ENCODE data around the gene FZD2.
A peak's percentile ranks its signal among the peaks of the same experiment; 100 is the strongest.
"Not testable (repeated sequence)": the region's sequence is repeated elsewhere in the genome, so short reads cannot be mapped to it uniquely, and the experiment has no call there.

The FZD2 gene

GRCh38 chr17:44546671-44547606 is 10.3 kb upstream of the FZD2 start:
- DNase-seq: no peak

DNA sequence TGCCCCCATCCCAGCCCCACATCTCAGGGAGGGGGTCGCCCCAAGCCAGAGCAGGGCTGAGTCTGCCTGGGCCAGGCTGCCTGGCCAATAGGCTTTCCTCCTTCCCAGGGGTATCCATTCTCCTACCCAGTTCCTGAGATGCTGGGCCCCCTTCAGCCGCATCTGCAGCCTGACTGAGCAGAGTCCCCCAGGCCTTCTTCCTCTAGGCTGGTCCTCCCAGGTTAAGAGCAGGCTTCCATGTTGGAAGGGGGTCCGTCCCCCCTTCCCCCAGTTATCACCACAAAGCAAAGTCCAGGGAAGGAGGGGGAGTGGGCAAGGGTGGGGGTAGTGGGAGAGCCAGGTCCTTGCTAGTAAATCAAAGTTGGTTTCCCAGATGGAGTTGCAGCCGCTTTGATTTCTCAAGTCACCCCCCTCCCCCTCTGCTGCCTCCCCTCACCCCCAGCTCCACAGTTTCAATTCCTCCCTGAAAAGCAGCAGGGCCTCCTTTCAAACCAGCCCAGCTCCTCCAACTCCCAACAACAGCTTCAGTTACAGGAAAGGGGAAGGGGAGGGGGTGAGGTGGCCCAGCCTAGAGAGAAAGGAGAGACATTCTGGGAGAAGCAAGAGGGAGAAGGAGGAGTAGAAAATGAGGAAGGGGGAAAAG is 9.5 kb upstream of the FZD2 start:
- DNase-seq: no peak

- no peak for DNase-seq
These were observed 8.7 kb upstream of the FZD2 start for GRCh38 chr17:44548376-44549230.

GRCh38 chr17:44549686-44550085 is 7.6 kb upstream of the FZD2 start:
- DNase-seq: no peak

DNA sequence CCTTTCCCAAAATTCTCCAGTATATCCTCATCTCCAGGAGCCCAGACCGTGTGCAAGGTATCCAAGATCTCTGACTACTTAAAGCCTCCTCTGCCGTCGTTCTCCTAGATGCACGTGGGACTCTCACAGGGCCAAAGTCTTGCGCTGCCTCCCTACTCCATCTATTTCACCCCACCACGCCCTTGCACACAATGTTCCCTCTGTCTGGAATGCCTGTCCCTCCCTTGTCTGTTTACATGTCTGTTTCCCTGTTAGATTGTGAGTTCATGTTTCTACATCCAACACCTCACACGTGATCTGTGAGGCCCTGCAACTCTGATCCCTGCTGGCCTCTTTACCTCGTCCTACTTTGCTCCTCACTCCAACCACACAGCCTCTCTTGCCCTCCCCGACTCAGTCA is 4.9 kb upstream of the FZD2 start:
- no peak for DNase-seq

DNA sequence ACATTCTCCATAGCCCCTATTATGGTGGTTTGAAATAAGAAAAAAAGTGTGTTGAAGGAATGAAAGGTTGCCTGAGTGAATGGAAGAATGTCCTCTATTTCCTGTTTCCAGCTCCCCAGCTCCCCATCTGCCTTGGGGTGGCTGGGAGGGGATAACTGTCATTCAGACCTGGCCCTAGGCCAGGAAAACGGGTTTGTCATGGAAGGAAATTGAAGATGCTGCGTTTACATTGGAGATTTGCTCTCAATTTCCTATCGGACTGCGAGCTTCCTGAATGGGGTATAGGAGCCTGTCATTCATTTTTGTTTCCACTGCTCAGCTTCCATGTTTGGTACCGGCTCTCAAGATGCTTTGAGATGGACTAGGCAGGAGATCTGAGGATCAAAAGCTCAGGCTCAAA is 2.2 kb upstream of the FZD2 start:
- DNase-seq: no peak

- DNase-seq: peak; percentile 2
These were observed 985 bp upstream of the FZD2 start for GRCh38 chr17:44556166-44556831.

GRCh38 chr17:44557651-44558285 is 484 bp downstream of the FZD2 start:
- DNase-seq: peak; percentile 6

DNA sequence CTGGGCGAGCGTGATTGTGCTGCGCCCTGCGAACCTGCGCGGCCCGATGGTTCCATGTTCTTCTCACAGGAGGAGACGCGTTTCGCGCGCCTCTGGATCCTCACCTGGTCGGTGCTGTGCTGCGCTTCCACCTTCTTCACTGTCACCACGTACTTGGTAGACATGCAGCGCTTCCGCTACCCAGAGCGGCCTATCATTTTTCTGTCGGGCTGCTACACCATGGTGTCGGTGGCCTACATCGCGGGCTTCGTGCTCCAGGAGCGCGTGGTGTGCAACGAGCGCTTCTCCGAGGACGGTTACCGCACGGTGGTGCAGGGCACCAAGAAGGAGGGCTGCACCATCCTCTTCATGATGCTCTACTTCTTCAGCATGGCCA is 1.0 kb downstream of the FZD2 start:
- DNase-seq: no peak

- DNase-seq: no peak
These were observed 1.7 kb downstream of the FZD2 start for GRCh38 chr17:44558710-44559633.

- DNase-seq: no peak
These were observed 2.6 kb downstream of the FZD2 start for GRCh38 chr17:44559634-44560554.

DNA sequence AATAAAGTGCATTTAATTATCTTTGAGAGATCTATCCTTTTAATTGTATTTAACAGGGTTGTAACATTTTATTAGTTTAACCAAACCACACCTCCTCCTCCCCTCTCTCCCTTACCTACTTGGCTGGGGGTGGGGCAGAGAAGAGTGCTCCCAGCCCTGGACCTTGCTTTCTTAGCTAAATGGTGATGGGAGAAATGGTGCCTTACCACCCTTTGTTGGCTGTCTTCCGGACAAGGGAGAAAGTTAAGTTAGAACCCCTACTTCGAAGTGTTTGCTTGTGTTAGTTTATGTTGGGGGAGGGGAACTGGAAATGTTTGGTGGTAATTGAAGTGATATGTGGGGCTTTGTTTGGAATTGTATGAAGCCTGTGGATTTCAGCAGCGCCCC is 3.9 kb downstream of the FZD2 start:
- no peak for DNase-seq

DNA sequence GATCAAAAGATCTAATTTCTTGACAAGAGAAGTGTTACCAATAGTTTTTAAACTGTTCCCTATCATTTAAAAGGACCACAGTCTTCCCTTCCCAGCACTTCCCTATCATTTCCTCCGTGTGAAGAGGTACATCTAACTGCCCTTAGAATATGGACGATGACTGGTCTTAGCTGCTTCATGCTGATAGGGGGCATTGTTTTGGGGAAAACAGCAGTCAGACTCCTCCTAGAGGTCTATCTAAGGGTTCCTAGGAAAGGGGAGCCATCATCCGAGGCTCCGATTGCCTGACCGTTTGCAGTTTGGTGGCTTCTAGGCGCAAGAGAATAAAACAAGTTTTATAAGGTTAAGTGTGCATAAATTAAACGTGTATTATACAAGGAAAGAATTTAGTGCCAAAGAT is 7.1 kb downstream of the FZD2 start:
- no peak for DNase-seq

- no peak for DNase-seq
These were observed 8.7 kb downstream of the FZD2 start for GRCh38 chr17:44565866-44566443.

DNA sequence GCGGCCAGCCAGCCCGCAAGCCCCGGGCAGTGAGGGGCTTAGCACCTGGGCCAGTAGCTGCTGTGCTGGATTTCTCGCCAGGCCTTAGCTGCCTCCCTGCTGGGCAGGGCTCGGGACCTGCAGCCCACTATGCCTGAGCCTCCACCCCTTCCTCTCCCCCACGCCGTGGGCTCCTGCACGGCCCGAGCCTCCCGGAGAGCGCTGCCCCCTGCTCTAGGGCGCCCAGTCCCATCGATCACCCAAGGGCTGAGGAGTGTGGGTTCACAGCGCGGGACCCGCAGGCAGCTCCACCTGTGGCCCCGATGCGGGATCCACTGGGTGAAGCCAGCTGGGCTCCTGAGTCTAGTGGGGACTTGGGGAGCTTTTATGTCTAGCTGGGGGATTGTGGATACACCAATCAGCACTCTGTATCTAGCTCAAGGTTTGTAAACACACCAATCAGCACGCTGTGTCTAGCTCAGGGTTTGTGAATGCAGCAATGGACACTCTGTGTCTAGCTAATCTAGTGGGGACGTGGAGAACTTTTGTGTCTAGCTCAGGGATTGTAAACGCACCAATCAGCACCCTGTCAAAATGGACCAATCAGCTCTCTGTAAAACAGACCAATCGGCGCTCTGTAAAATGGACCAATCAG is 11.1 kb downstream of the FZD2 start:
- not testable (repeated sequence) for DNase-seq

GRCh38 chr17:44568945-44569858 is 11.9 kb downstream of the FZD2 start:
- no peak for DNase-seq

- DNase-seq: no peak
These were observed 15.5 kb downstream of the FZD2 start for GRCh38 chr17:44572801-44573200.

DNA sequence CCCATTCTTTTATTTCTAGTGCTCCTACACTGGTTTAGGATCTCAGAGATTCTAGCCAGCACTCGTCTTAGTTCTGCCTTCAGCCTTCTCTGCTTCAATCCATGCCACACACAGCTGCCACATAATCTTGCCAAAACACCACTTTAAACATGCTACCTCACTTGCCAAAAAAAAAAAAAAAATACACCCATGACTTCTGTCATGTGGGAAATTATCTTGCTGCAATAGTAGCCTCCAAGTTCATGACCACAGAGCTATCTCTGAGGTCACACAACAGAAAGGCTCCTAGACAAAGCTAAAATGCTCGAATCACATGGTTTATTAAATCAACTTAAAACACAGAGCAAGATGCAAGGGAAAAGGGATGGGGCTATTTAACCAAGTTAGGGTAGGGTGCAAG is 18.1 kb downstream of the FZD2 start:
- no peak for DNase-seq

Measured in effector CD8-positive, alpha-beta T cell (primary cell).